Measurements from ENCODE around the gene ZNF516. TPM values are rescaled to one million over a fixed set of nuclear protein-coding genes. Genes with fewer than 3 reads are reported as not detected.

The ZNF516 gene
- total and polyA plus RNA-seq, 2 experiments from 2014 or later = 18.2 to 29.2 TPM

GRCh38 chr18:76323891-76324290 lies 171.2 kb downstream of the ZNF516 start:
- H3K4me3 ChIP-seq = no peak overlapping the region
- WGBS (ENCODE audit: low lambda C conversion rate, missing lambda C conversion rate) = 72% methylated on average over 7 of the region's 7 CpGs
- H3K4me2 ChIP-seq = no peak overlapping the region
- no peak for TF ChIP-seq EZH2 (IDR thresholded peaks at IDR 0.05; ENCODE audit: borderline replicate concordance)
- no peak for TF ChIP-seq EZH2phosphoT487 (IDR thresholded peaks at IDR 0.05; ENCODE audit: low read depth, severe bottlenecking, unreplicated experiment)
- no peak for TF ChIP-seq CTCF (IDR thresholded peaks at IDR 0.05; ENCODE audit: poor library complexity)
- no peak overlapping the region for H2AFZ ChIP-seq
- H4K20me1 ChIP-seq (ENCODE audit: insufficient read depth, poor library complexity, severe bottlenecking) = no peaks in the 10 kb centered on the region
- no peaks in the 10 kb centered on the region for H3K4me1 ChIP-seq (ENCODE audit: insufficient read depth)
- no peak overlapping the region for H3K27ac ChIP-seq
- no peaks in the 10 kb centered on the region for H3K9me3 ChIP-seq (ENCODE audit: low read depth)
- no peaks in the 10 kb centered on the region for H3K36me3 ChIP-seq (replicated peaks; ENCODE audit: insufficient read depth, low read depth)
- no peaks in the 10 kb centered on the region for H3K9me2 ChIP-seq (replicated peaks; ENCODE audit: insufficient read depth)
- H3K27me3 ChIP-seq = no peaks in the 10 kb centered on the region
- DNase-seq (ENCODE audit: low spot score) = no peak
- no peaks in the 10 kb centered on the region for H3K79me2 ChIP-seq

- no peaks in the 10 kb centered on the region for H3K79me2 ChIP-seq
- WGBS (ENCODE audit: low lambda C conversion rate, missing lambda C conversion rate) = 82% methylated on average over 7 of the region's 7 CpGs
- no peak overlapping the region for H2AFZ ChIP-seq
- H4K20me1 ChIP-seq (ENCODE audit: insufficient read depth, poor library complexity, severe bottlenecking) = no peaks in the 10 kb centered on the region
- no peak overlapping the region for H3K27ac ChIP-seq
- H3K9me2 ChIP-seq (replicated peaks; ENCODE audit: insufficient read depth) = no peaks in the 10 kb centered on the region
- H3K4me3 ChIP-seq = no peak overlapping the region
- TF ChIP-seq CTCF (IDR thresholded peaks at IDR 0.05; ENCODE audit: poor library complexity) (no peak), EZH2phosphoT487 (IDR thresholded peaks at IDR 0.05; ENCODE audit: low read depth, severe bottlenecking, unreplicated experiment) (no peak), EZH2 (IDR thresholded peaks at IDR 0.05; ENCODE audit: borderline replicate concordance) (no peak)
- no peaks in the 10 kb centered on the region for H3K4me1 ChIP-seq (ENCODE audit: insufficient read depth)
- no peak overlapping the region for H3K4me2 ChIP-seq
- no peaks in the 10 kb centered on the region for H3K9me3 ChIP-seq (ENCODE audit: low read depth)
- no peaks in the 10 kb centered on the region for H3K27me3 ChIP-seq
- H3K36me3 ChIP-seq (replicated peaks; ENCODE audit: insufficient read depth, low read depth) = no peaks in the 10 kb centered on the region
- DNase-seq (ENCODE audit: low spot score) = no peak
Measured at GRCh38 chr18:76322686-76323085, 172.4 kb downstream of the ZNF516 start.

GRCh38 chr18:76319366-76319765 lies 175.7 kb downstream of the ZNF516 start:
- TF ChIP-seq EZH2phosphoT487 (IDR thresholded peaks at IDR 0.05; ENCODE audit: low read depth, severe bottlenecking, unreplicated experiment) (no peak), EZH2 (IDR thresholded peaks at IDR 0.05; ENCODE audit: borderline replicate concordance) (no peak), CTCF (IDR thresholded peaks at IDR 0.05; ENCODE audit: poor library complexity) (no peak)
- Histone ChIP-seq H3K9me2 (replicated peaks; ENCODE audit: insufficient read depth) (no peaks in the 10 kb centered on the region), H3K4me3 (no peak overlapping the region), H3K9me3 (ENCODE audit: low read depth) (no peaks in the 10 kb centered on the region), H4K20me1 (ENCODE audit: insufficient read depth, poor library complexity, severe bottlenecking) (no peaks in the 10 kb centered on the region), H3K79me2 (no peaks in the 10 kb centered on the region), H3K27me3 (no peaks in the 10 kb centered on the region), H3K27ac (no peak overlapping the region), H3K4me2 (no peak overlapping the region), H2AFZ (no peak overlapping the region), H3K36me3 (replicated peaks; ENCODE audit: insufficient read depth, low read depth) (no peaks in the 10 kb centered on the region), H3K4me1 (ENCODE audit: insufficient read depth) (no peaks in the 10 kb centered on the region)
- 89% methylated on average over 5 of the region's 5 CpGs for WGBS (ENCODE audit: low lambda C conversion rate, missing lambda C conversion rate)
- no peak for DNase-seq (ENCODE audit: low spot score)

- DNase-seq (ENCODE audit: low spot score) = no peak
Measured at GRCh38 chr18:76318607-76319006, 176.4 kb downstream of the ZNF516 start.

More at GRCh38 chr18:76318607-76319006, 176.4 kb downstream of the ZNF516 start:
- H3K4me1 ChIP-seq (ENCODE audit: insufficient read depth) = no peaks in the 10 kb centered on the region
- no peaks in the 10 kb centered on the region for H3K9me2 ChIP-seq (replicated peaks; ENCODE audit: insufficient read depth)
- H2AFZ ChIP-seq = no peak overlapping the region
- H4K20me1 ChIP-seq (ENCODE audit: insufficient read depth, poor library complexity, severe bottlenecking) = no peaks in the 10 kb centered on the region
- no peaks in the 10 kb centered on the region for H3K79me2 ChIP-seq
- no peak overlapping the region for H3K4me2 ChIP-seq
- no peaks in the 10 kb centered on the region for H3K9me3 ChIP-seq (ENCODE audit: low read depth)
- H3K27ac ChIP-seq = no peak overlapping the region
- WGBS (ENCODE audit: low lambda C conversion rate, missing lambda C conversion rate) = 31% methylated on average over 5 of the region's 5 CpGs
- H3K4me3 ChIP-seq = no peak overlapping the region
- H3K27me3 ChIP-seq = no peaks in the 10 kb centered on the region
- H3K36me3 ChIP-seq (replicated peaks; ENCODE audit: insufficient read depth, low read depth) = no peaks in the 10 kb centered on the region
- TF ChIP-seq EZH2phosphoT487 (IDR thresholded peaks at IDR 0.05; ENCODE audit: low read depth, severe bottlenecking, unreplicated experiment) = no peak
- TF ChIP-seq CTCF (IDR thresholded peaks at IDR 0.05; ENCODE audit: poor library complexity) = no peak
- TF ChIP-seq EZH2 (IDR thresholded peaks at IDR 0.05; ENCODE audit: borderline replicate concordance) = no peak

Measured in hepatocyte (in vitro differentiated cells).